Right cardiac atrium (tissue), 5 donors: ENCODE data around the gene TAF5. TPM values are rescaled to one million over a fixed set of nuclear protein-coding genes. Genes with fewer than 3 reads are reported as not detected.
A peak's percentile ranks its signal among the peaks of the same experiment; 100 is the strongest.

Source experiments
- ATAC-seq, 2 donors: fragments of 200-7000 bp; cut with Tn5 transposase; one replicate each; pipeline versions ENCODE4 v1.8.0 to v1.9.1; 2020; ENCODE audit warnings: moderate library complexity in 2 of 2, mild to moderate bottlenecking in 1 of 2
- DNase-seq, 3 donors: peaks; one replicate each; pipeline ENCODE4 v3.0.0-alpha.2; 2020
- H3K27ac ChIP-seq: one replicate; pipeline ENCODE4 v1.5.1; 2013; ENCODE audit warnings: mild to moderate bottlenecking, low read length, control low read depth, moderate library complexity
- H3K27me3 ChIP-seq: one replicate; pipeline ENCODE4 v1.6.1; 2013; ENCODE audit not compliant: control insufficient read depth, insufficient read depth
- H3K4me1 ChIP-seq: one replicate; pipeline ENCODE4 v1.6.1; 2013; ENCODE audit warnings: low read length; ENCODE audit not compliant: control insufficient read depth, insufficient read depth
- H3K4me3 ChIP-seq: one replicate; pipeline ENCODE4 v1.5.1; 2013; ENCODE audit warnings: low read length, control low read depth
- H3K9me3 ChIP-seq: one replicate; pipeline ENCODE4 v1.6.1; 2013; ENCODE audit warnings: low read length; ENCODE audit not compliant: control insufficient read depth
- WGBS: extraction: QIAGEN DNeasy Blood & Tissue Kit; methylation state at CpG from one replicate; pipeline ENCODE4 v1.1.7; 2013; 5-methylcytosine and 5-hydroxymethylcytosine counted together
- intact Hi-C, 4 donors: fragments of 100-400 bp; cut with DNase I; formaldehyde crosslinking; loops; one replicate each; pipeline versions ENCODE4 v1.11.0 to v1.14.0; 2022 to 2023
- microRNA-seq, 2 donors: library from miRNA; unstranded; fragments of <30 nt; microRNA quantifications; one replicate each; pipeline ENCODE4 v1.2.0, GENCODE V29; 2020 to 2021
- polyA plus RNA-seq: library from polyadenylated mRNA; stranded (reverse); fragments of 200-250 nt; gene quantifications from one replicate; pipeline ENCODE4 v1.2.3, GENCODE V29; 2013
- total RNA-seq, 4 donors: library from RNA; stranded (reverse); fragmentation: NEBNext Ultra II Directional; extraction: Animal tissue kit (Norgen Biotek cat#: 25700); gene quantifications; one replicate each; pipeline ENCODE4 v1.2.1, GENCODE V29; 2021
- donor health status: healthy with polysubstance abuse.
- donor health status: DM: no; HTN: yes; CAD: no.
- donor health status: DM: no; HTN: no; CAD: no.
- donor health status: DM: no; HTN: yes; CAD: no; lungs with severe emphysema.
- donor health status: DM: yes; HTN: yes; CAD: no.

The TAF5 gene
- total and polyA plus RNA-seq, 5 donors, result 1.5 to 2.9 (median 2.0) TPM

DNA sequence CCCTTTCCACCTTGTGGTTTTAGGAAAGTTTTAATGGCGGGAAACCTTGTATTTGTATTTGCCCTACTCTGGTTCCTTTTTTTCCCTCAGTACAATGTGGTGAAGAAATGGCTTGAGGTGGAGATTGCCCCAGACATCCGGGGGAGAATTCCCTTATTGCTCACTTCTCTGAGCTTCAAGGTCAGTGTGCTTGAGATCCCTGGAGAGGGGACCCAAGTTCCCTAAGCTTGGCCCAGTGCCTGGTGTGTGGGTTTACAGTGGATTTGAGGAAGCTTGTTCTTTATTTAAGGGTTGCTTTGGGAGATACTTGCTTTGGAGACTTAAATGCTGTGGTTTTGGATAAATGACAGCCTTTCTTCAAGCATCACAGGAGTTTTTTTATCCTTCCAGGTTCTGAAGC is 66.1 kb downstream of the TAF5 start:
- H3K4me3 ChIP-seq, result no peak overlapping the region
- no peaks in the 10 kb centered on the region for H3K9me3 ChIP-seq
- intact Hi-C loops, result no loop called here
- H3K27ac ChIP-seq, result no peak overlapping the region
- no peaks in the 10 kb centered on the region for H3K27me3 ChIP-seq
- WGBS, result 63% methylated on average over 2 of the region's 2 CpGs
- peak; percentile 38 to 50 for ATAC-seq
- no peaks in the 10 kb centered on the region for H3K4me1 ChIP-seq
- peak; percentile 62 to 82 (median 72) for DNase-seq

Small RNAs within 50 kb of the gene (microRNA-seq; reads per million reads assigned to microRNA genes)
- 698 to 1,505 reads per million in 2 donors for gene MIR1307

Other genes with a start within 250 kb of the TAF5 start
- 10 to 100 TPM; 34.7 to 46.1 (median 39.4) TPM for gene NT5C2, start 174.7 kb upstream of the TAF5 start, total RNA-seq
- gene NT5C2, start 174.7 kb upstream of the TAF5 start, polyA plus RNA-seq, result 23.3 TPM
- gene RPEL1, start 122.1 kb upstream of the TAF5 start, total RNA-seq, result not detected
- not detected for gene RPEL1, start 122.1 kb upstream of the TAF5 start, polyA plus RNA-seq
- not detected for gene INA, start 90.8 kb upstream of the TAF5 start, total RNA-seq
- gene INA, start 90.8 kb upstream of the TAF5 start, polyA plus RNA-seq, result 0.16 TPM
- gene PCGF6, start 16.8 kb upstream of the TAF5 start, total RNA-seq, result 1 to 10 TPM; 6.6 to 8.6 (median 7.0) TPM
- 5.5 TPM for gene PCGF6, start 16.8 kb upstream of the TAF5 start, polyA plus RNA-seq
- gene ATP5MK, start 28.5 kb downstream of the TAF5 start, total RNA-seq, result 100 to 1,000 TPM; 819 to 995 (median 889) TPM
- gene ATP5MK, start 28.5 kb downstream of the TAF5 start, polyA plus RNA-seq, result 3,797 TPM
- gene PDCD11, start 28.6 kb downstream of the TAF5 start, total RNA-seq, result 10 to 100 TPM in 3 of 4 donors, 1 to 10 TPM in 1; 9.4 to 15.7 (median 12.1) TPM
- gene PDCD11, start 28.6 kb downstream of the TAF5 start, polyA plus RNA-seq, result 7.6 TPM
- 10 to 100 TPM; 24.6 to 31.9 (median 30.3) TPM for gene CALHM2, start 84.4 kb downstream of the TAF5 start, total RNA-seq
- gene CALHM2, start 84.4 kb downstream of the TAF5 start, polyA plus RNA-seq, result 22.1 TPM
- gene CALHM1, start 90.9 kb downstream of the TAF5 start, total RNA-seq, result not detected
- gene CALHM1, start 90.9 kb downstream of the TAF5 start, polyA plus RNA-seq, result not detected
- gene CALHM3, start 111.3 kb downstream of the TAF5 start, total RNA-seq, result not detected
- not detected for gene CALHM3, start 111.3 kb downstream of the TAF5 start, polyA plus RNA-seq
- under 1 TPM; 0.11 to 0.20 (median 0.14) TPM for gene NEURL1, start 125.7 kb downstream of the TAF5 start, total RNA-seq
- 0.16 TPM for gene NEURL1, start 125.7 kb downstream of the TAF5 start, polyA plus RNA-seq